Amniotic epithelial cell (primary cell): ENCODE data around the gene GPR161.
"Not testable (repeated sequence)": the region's sequence is repeated elsewhere in the genome, so short reads cannot be mapped to it uniquely, and the experiment has no call there.

Experiments used
- DNase-seq: peaks from one replicate; pipeline ENCODE4 v3.0.0-alpha.2; 2010; ENCODE audit warnings: low read depth

Gene GPR161, protein sequence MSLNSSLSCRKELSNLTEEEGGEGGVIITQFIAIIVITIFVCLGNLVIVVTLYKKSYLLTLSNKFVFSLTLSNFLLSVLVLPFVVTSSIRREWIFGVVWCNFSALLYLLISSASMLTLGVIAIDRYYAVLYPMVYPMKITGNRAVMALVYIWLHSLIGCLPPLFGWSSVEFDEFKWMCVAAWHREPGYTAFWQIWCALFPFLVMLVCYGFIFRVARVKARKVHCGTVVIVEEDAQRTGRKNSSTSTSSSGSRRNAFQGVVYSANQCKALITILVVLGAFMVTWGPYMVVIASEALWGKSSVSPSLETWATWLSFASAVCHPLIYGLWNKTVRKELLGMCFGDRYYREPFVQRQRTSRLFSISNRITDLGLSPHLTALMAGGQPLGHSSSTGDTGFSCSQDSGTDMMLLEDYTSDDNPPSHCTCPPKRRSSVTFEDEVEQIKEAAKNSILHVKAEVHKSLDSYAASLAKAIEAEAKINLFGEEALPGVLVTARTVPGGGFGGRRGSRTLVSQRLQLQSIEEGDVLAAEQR

DNA sequence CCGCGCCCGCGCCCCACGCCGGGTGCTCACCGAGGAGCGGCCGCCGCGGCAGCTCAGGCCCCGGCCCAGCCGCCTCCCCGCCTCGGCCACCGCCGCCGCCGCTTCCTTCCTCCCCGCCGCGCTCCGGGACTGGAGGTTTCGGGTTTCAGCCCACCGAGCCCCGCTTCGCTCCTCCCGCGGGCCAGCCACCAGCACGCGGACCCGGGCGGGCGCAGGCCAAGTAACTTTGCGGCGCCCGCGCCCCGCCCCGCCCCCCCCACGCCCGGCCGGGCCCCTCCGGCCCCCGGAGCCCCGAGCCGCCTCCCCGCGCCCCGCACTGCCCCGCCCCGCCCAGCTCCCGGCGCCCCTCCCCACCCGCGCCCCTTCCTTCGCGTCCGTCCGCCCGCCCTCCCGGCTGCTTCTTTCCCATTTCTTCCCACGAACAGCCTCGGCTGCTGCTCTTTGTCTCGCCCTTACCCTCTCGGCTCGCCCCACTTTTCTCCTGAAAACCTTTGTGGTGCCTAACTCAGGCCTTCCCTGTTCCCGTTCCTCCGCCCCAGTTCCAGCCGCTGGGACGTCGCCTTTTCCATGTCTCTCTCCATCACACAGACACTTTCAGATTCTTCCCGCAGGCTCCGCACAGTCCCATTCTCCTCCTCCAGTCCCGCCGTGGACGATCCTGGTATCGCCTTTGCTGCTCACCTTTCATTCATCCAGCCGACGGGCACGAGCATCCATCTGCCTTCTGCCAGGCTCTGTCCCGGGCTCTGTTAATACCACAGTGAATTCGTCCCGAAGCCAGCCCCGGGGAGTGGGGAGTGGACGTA, at the start of gene GPR161:
GPR161 (minus strand) TSS at position 222 of the 806 bp plus-strand sequence. CDS start 32,080 bp downstream, outside the sequence.
- no peak for DNase-seq

DNA sequence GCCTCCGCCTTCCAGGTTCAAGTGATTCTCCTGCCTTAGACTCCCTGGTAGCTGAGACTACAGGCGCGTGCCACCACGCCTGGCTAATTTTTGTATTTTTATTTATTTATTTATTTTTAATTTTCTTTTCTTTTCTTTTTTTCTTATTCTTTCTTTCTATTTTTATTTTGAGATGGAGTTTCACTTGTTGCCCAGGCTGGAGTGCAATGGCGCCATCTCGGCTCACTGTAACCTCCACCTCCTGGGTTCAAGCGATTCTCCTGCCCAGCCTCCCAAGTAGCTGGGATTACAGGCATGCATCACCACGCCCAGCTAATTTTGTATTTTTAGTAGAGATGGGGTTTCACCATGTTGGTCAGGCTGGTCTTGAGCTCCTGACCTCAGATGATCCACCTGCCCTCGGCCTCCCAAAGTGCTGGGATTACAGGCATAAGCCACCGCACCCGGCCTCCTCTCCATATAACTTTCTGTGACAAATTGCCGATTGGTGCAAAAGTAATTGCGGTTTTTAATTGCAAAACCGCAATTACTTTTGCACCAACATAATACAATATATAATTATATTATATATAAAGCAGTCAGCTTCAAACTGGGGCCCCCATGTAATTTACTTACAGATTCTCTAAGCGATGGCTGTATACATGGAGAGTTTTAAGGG, 44.5 kb upstream of the GPR161 start:
- DNase-seq: not testable (repeated sequence)

DNA sequence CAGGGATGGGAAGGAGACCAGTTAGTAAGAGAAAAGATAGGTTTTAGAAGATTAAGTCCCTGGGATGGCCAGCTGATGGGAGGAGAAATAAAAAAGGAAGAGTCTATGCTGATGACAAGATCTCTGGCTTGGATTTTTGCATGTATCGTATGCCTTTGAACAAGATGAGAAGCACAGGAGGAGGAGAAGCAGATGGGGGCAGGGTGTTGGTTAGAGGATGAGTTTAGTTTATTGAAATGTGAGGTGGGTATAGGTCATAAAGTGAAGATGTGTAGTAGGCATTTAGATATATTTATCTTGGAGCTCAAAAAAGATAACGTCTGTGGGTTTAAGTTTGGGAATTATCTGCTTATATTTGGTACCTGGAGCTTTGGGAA, 43.4 kb upstream of the GPR161 start:
- DNase-seq: no peak

DNA sequence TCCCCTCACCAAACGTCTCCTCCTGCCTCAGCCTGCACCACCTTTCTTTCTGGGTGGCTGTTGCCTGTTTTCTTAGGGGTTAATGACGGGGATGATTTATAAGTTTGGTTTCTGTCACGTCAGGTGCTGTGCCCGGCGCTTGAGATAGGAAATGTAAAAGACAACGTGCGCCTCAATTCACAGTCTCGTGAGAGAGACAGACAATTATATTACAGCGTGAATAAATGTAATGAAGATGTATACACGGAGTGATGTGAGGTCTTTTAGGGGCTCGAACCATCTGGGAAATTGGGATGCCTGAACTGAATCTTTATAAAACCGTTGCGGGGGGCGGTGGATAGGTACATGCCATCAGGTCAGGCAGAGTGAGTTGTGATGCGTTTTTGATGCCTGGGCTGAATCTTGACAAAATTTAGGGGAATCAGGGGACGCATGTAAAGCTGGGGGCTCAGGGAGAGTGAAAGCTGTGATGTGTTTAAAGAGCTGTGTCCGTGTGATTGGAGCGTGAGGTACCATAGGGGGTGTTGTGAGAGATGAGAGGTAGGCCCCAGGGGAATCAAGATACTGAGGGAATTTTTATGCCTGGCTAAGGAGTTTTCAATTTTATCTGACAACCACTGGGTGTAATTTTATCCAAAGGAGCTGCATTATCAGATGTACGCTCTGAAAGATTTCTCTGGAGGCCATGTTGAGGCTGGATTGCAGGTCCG, 42.9 kb upstream of the GPR161 start:
- DNase-seq: peak; percentile 24

DNA sequence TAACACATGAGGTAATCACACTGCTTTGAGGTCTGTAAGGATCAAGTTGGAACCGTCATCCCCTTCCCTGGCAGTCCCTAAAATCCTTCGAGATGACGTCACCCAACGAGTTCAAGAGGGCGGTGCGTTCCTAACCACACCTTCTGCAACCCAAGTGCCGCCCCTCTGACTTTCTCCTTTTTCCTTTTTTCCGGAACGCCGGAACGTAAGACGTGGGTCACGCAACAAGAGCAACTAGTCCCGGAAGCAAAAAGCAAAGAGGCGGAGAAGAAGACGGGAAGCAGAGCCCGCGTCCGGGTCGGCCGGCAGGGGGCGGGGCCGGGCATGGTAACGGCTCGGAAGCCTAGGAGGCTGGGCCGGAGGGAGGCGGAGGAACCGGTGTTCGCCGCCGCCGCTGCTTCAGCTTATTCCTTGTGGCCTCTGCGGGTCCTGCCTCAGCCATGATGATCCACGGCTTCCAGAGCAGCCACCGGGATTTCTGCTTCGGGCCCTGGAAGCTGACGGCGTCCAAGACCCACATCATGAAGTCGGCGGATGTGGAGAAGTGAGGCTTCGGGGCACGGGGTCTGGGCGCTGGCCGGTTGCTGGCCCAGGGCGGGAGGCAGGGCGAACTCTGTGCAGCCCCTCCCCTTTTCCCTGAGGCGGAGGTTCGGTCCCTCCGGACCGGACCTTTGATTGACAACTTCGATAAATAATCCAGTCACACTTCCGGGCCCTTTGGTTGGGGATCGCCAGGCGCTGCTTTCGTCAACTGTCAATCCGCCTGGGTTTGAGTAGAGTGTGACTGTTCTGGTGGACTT, 42.1 kb upstream of the GPR161 start, which contains the start of gene TIPRL:
TIPRL (plus strand) TSS at position 325 of the 800 bp plus-strand sequence; CDS start at position 441, 116 bp downstream.
- peak; percentile 99 for DNase-seq

DNA sequence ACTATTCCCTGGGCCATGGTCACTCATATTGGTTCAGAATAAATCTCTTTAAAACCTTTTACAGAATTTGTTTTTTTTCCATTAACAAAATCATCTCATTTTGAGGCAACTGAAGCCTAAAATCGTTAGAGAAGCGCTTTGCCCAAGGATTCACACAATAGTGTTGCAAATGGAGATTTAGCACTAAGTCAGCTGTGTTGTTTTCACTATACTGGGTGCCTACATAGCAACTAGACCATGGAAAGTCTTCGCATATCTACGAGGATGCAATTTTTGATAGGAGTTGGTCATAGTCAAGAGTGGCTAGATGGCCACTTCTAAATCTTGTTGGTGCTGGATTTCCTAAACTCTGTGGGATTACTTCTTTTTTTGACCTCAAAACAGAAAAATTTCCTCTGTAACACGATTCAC, 41.5 kb upstream of the GPR161 start:
- DNase-seq: no peak

DNA sequence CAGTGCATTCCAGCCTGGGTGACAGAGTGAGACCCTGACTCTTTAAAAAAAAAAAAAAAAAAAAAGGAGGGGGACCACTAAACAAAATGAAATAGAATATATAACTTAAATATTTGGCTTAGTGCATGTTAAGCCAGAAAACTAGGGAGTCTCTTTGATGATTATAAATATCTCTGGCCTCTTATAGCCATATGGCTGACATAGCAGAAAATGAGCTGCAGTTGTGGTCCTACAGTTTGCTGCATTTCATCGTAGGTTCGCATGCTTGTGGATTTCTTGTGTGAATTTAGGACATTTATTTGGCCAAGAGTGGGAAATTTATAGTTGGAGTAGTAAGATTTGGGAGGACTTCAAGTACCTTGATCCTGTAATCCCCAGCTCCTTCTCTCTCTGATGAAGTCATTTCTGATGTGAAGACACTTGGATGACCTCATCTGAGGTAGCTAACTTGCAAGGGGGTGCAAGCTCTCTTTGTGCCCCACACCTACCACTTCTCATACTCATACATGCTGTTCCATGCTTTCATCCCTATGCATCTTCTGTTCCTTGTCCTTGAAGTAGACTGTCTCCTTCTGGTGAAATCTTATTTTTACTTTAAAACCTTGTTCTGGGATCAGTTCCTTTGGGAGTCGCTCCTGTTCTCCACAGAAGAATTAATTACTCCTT, 35.7 kb upstream of the GPR161 start:
- no peak for DNase-seq

DNA sequence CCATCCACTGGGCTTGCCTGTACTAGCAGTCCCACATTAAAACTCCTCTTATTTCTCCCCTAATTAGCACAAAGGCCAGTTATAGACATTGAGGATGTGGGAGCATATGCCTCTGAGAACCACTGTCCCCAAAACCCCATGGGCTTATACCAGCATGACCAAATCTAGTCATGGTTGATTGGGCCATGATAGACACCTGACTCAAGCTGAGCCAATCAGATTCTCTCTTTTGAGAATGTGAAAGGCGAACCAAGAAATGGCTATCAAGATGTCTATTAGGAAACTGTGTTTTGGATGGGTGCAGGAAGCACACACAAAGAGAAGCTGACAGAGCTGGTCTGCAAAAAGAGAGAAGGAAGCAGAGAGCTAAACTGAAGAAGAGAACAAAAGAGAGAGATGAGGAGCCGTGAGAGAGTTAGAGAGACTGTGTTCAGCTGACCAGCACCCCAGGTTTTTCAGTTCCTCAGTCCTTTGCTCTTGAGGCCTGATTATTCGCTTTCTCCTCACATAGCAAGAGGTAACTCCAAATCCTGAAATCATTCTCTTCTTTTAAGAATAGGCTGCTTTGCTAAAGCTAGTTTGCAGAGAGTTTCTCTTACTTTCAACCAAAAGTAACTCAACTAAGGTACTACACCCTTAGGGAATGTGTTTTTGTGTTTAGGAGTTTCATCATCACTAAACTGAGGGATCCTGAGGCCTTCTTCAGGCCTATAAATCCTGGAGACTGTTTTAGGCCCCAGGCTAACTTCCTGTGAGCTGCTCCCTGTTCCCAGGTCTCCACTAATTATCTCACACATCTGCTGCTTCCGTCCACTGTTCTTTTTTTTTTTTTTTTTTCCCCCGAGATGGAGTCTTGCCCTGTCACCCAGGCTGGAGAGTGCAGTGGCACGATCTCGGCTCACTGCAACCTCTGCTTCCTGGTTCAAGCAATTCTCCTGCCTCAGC, 34.1 kb upstream of the GPR161 start:
- DNase-seq: no peak

DNA sequence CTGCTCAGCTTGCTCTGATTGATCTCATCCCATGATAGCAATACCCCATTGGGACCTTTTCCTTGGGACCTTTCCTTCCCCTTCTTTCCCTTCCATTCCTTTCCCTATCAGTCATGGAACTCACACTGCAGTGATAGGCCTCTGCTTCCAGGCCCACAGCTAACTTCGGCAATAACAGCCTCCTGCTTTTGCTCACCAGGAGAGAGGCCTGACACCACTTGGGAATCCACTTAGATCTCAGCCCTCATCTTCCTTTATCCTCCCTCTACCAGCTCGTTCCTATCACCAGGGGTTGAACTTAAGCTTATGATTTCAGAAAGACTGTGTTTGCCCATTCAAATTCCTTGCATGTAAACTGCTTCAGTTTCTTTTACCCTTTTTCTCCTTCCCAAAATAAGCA, 31.1 kb upstream of the GPR161 start:
- no peak for DNase-seq

DNA sequence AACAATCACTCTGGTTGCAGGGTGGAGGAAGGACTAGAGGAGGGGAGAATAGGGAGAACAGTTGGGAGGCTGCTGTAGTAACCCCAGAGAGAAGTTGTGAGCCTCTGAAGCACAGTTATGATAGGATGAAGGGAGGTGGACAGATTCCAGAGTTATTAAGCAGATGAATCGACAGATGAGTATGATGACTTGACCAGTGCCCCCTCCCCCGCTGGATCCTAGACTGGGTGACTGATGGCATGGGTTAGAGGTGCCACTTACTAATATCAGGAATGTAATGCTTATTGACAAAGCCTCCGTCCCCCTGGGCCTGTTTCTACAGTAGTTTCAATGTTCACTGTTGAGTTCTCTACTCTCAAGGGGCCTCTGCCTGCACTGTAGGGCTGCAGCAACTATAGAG, 28.0 kb upstream of the GPR161 start:
- no peak for DNase-seq

DNA sequence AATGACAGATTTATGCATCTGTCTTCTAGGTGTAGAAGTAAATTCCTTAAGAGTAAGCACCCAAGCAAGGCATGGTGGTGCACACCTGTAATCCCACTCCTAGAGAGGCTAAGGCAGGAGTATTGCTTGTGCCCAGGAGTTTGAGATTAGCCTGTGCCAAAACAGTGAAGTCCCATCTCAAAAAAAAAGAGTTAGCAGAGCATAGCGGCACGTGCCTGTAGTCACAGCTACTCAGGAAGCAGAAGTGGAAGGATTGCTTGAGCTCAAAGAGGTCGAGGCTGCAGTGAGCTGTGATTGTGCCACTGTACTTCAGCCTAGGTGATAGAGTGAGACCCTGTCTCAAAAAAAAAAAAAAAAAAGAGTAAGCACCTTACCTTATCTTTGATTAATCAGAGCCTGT, 26.9 kb upstream of the GPR161 start:
- DNase-seq: no peak

DNA sequence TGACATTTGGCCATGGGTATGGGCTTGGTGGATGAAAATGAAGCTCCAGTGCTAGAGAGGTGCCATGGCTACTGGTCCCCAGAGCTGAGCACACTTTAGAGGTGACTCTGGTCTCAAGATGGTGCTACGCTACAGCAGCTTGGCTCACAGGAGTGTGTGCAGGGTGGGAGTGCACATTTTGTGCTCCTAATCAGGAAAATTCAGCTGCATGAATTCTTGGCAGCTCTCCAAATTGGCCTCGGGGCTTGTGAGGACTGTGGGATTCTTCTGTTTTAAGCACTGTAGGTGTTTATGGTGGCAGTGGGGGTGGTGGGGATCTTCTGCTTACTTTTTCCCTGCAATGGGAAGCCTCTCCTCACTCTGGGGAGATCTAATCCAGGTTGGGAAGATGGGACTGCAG, 24.7 kb upstream of the GPR161 start:
- DNase-seq: no peak

DNA sequence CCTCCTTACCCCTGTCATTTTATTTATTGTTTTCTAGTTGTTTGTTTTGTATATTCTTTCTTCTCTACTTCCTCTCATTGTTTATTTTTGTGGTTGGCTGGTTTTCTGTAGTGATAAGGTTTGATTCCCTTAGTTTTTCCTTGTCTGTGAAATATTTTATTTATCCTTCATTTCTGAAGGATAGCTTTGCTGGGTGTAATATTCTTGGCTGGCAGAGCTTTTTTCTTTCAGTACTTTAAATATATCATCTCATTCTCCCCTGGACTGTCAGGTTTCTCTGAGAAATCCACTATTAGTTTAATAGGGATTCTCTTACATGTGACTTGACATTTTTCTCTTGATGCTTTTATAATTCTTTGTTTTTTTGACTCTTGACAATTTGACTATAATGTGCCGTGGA, 23.2 kb upstream of the GPR161 start:
- DNase-seq: no peak

DNA sequence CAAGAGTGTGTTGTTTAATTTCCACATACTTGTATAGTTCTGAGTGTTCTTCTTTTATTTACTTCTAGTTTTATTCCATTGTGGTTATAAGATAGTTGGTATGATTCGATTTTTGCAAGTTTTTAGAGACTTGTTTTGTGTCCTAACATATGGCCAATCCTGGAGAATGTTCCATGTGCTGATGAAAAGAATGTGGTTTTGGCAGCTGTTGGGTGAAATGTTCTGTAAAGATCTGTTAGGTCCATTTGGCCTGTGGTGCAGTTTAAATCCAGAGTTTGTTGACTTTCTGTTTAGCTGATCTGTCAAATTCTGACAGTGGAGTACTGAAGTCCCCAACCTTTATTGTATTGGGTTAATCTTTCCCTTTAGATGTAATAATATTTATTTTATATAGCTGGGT, 22.5 kb upstream of the GPR161 start:
- DNase-seq: no peak

DNA sequence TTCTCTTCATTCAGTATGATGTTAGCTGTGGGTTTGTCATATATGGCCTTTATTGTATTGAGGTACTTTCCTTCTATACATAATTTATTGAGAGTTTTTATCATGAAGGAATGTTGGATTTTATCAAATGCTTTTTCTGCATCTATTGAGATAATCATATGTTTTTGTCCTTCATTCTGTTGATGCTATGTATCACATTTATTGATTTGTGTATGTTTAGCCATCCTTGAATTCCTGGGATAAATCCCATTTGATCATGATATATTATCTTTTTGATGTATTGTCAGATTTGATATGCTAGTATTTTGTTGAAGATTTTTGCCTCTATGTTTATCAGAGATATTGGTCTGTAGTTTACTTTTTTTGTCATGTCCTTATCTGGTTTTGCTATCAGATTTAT, 20.9 kb upstream of the GPR161 start:
- DNase-seq: no peak

DNA sequence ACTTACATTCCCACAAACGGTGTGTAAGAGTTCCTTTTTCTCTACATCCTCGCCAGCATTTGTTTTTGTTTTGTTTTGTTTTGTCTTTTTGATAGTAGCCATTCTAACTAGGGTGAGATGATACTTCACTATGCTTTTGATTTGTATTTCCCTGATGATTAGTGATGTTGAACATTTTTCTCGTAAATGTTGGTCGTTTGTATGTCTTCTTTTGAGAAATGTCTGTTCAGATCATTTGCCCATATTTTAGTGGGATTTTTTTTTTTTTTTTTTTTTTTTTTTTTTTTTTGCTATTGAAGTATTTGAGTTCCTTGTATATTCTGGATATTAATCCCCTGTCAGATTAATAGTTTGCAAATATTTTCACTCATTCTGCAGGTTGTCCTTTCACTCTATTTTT, 19.2 kb upstream of the GPR161 start:
- DNase-seq: no peak

DNA sequence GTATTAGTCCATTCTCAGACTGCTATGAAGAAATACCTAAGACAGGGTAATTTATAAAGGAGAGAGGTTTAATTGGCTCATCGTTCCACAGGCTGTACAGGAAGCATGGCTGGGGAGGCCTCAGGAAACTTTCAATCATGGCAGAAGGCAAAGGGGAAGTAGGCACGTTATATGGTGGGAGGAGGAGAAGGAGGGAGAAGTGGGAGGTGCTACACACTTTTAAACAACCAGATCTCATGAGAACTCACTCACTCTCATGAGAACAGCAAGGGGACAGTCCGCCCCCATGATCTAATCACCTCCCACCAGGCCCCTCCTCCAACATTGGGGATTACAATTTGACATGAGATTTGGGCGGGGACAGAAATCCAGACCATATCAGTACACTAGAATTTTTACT, 18.0 kb upstream of the GPR161 start:
- peak; percentile 14 for DNase-seq

DNA sequence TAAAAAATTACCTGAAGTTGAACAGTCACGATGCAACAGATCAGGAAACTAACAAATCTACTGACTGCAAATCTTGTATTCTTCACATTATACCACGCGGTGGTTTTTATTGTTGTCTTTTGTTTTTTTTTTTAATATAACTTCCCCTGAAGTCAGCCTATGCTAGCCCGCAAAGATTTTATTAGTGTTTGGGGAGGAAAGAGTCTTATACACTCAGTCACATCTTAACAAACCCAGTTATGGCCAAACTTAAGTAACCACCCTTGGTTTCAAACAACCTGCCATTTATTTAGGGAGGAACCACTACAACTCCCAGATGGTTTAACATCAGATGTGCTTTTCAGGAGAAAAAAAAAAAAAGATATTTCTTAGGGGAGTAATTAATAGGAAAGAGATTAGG, 15.2 kb upstream of the GPR161 start:
- no peak for DNase-seq

DNA sequence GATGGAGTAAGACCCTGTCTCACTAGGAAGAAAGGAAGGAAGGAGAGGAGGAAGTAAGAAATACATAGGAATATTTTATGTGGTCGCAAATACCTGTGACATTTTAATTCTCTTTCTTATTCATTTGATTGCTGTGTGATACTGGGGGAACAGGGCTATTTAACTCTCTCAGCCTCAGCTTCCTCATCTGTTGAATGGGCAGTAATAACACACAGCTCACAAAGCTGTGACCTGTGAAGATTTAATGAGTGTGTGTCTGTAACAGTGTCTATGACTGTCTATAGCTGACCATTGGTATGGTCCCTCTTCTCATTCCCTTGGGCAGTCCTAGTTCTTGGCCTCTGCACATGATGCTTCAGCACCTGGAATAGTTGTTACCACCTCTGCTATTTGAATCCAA, 13.6 kb upstream of the GPR161 start:
- no peak for DNase-seq
